ENCODE measurements around the gene KIF21B. TPM values are rescaled to one million over a fixed set of nuclear protein-coding genes. Genes with fewer than 3 reads are reported as not detected.
A peak's percentile ranks its signal among the peaks of the same experiment; 100 is the strongest.

Gene KIF21B
- total RNA-seq, 1 donor from 2014 or later: 7.6 TPM

DNA sequence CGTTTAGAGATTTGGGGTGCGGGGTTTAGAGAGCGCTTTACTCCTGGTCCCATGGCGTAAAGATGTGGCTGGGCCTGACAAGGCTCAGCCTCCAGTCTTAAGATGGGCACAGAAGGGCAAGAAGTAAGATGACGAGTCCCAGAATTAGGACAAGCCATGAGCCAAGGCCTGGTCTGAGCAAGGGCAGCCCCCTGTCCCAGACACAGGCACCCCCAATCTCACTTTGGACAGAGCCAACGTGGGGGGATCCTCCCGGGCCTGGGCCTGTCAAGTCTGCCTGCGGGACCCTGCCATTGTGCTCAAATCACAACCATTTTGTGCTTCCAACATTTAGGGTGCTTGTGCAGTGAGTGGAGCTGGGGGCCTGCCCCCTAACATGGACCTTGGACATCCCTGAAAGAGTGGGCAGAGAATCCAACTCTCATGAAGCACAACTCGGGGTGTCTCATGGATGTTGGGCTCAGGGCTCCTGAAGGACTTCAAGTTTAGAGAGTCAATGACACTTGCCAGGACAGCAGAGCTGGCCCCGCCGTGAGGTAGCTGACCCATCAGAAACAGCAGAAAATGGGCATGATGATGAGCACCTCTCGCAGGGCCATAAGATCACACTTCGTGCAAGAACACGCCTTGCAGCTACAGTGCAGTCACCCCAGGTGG lies 52.6 kb downstream of the KIF21B start:
- Mint-ChIP-seq H3K36me3 (no peaks in the 10 kb centered on the region), H3K27me3 (peaks cover 3% of the 10 kb centered on the region), H3K9me3 (no peaks in the 10 kb centered on the region), H3K4me3 (no peak overlapping the region), H3K4me1 (ENCODE audit: unreplicated experiment) (no peaks in the 10 kb centered on the region), H3K27ac (peak overlapping the region; percentile 63)
- TF ChIP-seq, protein P1, sequence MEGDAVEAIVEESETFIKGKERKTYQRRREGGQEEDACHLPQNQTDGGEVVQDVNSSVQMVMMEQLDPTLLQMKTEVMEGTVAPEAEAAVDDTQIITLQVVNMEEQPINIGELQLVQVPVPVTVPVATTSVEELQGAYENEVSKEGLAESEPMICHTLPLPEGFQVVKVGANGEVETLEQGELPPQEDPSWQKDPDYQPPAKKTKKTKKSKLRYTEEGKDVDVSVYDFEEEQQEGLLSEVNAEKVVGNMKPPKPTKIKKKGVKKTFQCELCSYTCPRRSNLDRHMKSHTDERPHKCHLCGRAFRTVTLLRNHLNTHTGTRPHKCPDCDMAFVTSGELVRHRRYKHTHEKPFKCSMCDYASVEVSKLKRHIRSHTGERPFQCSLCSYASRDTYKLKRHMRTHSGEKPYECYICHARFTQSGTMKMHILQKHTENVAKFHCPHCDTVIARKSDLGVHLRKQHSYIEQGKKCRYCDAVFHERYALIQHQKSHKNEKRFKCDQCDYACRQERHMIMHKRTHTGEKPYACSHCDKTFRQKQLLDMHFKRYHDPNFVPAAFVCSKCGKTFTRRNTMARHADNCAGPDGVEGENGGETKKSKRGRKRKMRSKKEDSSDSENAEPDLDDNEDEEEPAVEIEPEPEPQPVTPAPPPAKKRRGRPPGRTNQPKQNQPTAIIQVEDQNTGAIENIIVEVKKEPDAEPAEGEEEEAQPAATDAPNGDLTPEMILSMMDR (conservative IDR thresholded peaks at IDR 0.05): no peak
- DNase-seq (ENCODE audit: extremely low spot score, unreplicated experiment): no peak

DNA sequence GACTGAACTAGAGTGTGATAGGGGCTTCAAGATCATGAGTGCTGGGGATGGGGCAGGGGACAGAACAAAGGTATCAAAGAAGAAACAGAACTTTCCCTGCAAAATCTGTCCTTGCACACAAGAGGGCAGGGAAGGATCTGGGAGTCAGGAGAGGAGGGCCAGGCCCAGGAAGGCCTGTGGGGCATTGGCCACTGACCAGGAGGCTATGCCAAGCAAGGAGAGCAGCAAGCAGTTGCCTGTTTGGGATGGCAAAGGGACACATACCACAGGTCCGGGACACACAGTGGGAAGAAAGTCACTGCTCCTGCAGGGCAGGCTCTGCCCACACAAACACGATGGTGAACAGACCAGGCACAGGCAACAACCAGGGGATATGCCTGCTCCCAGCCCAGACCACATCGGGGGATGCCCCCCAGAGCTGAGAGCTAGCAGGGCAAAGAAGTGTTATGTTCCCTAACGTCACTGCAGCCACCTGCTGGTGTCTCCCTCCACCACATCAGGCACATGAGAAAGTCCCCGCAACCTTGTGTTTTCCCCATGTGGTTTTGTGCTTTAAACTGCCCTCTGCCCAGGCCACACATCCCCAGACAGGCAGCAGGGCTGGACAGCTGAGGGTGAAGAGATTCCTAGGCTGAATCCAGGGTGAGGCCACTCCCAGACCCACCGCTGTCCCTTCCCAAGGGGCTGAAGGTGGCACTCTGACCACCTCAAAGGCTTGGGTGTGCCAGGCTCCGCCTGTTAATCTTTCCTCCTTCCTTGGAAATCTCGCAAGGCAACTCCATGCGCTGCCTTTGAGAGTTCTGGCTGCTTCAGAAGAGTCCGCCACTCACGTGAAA lies 53.6 kb downstream of the KIF21B start:
- no peaks in the 10 kb centered on the region for H3K4me1 Mint-ChIP-seq (ENCODE audit: unreplicated experiment)

DNA sequence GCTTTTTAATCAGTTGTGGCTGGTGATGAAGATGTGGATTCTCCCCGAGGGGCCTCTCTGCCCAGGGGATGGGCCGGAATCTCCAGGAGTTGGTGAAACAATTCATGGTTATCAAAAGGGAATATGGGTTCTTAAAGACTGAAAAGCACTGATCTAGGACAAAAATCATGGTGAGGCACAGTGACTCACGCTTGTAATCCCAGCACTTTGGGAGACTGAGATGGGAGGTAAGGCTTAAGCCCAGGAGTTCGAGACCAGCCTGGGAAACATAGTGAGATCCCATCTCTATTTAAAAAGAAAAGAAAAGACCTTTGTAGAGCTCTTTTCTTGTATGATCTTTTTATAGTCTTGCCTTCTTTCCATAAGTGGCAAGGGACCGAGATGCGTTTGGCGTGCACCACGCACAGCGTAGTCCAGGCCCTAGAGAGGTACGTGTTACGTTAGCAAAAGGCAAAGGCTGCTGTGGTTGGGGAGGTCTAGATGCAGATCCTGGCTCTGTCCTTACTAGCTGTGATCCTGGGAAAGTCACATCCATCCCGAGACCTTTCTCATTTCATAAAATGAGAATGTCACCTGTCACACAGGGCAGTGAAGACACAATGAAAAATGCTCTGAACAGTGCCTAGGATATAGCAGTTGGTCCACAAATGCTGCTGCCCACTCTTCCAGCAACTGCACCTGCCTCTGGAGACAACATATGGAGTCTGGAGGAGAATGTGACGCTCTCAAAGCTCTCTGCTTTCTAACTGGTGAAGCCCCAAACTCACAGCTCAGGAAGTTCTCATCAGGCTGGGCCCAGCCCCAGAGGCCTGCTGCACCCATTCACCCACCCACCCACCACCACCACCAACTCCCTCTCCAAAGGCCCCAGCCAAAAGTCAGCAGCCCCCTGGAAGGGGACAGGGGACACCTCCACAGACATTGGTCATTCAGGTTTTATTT lies 54.8 kb downstream of the KIF21B start:
- TF ChIP-seq, protein P1 (conservative IDR thresholded peaks at IDR 0.05): no peak
- peak overlapping the region; percentile 23 for H3K27ac Mint-ChIP-seq

More for the DNA sequence above, 53.6 kb downstream of the KIF21B start:
- TF ChIP-seq, protein P1 (conservative IDR thresholded peaks at IDR 0.05): no peak
- Mint-ChIP-seq H3K27ac (no peak overlapping the region), H3K4me3 (no peak overlapping the region), H3K36me3 (no peaks in the 10 kb centered on the region), H3K9me3 (no peaks in the 10 kb centered on the region), H3K27me3 (peaks cover 3% of the 10 kb centered on the region)
- no peak for DNase-seq (ENCODE audit: extremely low spot score, unreplicated experiment)

DNA sequence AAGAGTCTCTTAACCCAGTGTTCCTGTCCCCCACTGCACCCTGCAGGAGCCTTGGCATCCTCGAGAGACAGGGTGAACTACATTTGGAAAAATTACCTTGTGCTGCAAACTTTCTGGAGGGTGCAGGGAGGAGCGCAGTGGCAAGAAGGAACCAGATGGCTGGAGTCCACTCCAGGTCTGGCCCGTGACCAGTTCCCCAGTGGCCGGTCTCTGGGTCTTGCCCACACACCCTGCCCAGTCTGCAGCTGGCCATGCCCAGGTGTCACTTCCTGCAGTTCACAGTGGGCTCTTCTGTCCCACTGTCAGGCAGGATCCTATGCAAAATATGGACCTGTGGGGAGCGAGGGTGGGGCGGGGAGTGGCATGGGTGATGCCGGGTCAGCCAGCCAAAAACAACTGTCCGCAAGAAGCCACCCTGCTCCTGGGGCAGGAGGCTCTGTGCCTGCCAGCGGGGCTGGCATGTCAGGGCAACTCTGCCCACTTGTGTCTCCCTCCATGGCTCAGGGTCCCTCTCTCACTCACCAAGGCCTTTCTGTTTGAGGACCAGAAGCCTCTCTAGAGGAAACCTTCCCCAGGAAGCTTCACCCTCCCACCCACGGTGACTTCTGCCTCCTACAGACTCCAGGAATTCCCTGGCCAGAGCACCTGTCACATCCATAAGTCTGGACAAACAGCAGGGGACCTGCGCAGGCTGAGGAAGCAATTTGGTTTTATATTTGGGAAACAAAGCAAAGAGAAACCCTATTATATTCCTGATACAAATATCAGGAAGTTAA lies 55.6 kb downstream of the KIF21B start:
- Mint-ChIP-seq H3K9me3 (no peaks in the 10 kb centered on the region), H3K36me3 (no peaks in the 10 kb centered on the region), H3K27me3 (peaks cover 3% of the 10 kb centered on the region), H3K27ac (peak overlapping the region; percentile 23), H3K4me3 (no peak overlapping the region), H3K4me1 (ENCODE audit: unreplicated experiment) (peaks cover 3% of the 10 kb centered on the region)
- TF ChIP-seq, protein P1 (conservative IDR thresholded peaks at IDR 0.05): no peak
- DNase-seq (ENCODE audit: extremely low spot score, unreplicated experiment): no peak

More for the DNA sequence above, 54.8 kb downstream of the KIF21B start:
- Mint-ChIP-seq H3K36me3 (no peaks in the 10 kb centered on the region), H3K9me3 (no peaks in the 10 kb centered on the region), H3K4me3 (no peak overlapping the region), H3K4me1 (ENCODE audit: unreplicated experiment) (no peaks in the 10 kb centered on the region), H3K27me3 (peaks cover 3% of the 10 kb centered on the region)
- no peak for DNase-seq (ENCODE audit: extremely low spot score, unreplicated experiment)

DNA sequence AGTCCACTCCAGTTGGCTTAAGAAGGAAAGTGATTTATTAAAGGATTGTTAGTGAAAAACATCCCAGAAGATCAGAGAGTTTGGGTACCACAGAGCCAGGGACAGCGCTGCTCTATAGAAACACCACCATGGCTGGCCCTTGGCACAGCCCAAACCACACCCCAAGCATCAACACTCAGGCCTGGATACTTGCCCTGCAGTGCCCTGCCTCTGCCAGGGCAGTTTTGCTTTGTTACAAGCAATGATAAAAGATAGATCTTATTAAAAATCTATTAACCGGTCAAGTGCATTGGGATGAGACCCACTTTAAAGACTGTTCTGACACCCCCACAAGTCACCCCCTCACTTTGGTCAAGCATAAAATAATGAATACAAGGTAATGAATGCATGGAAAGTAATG lies 56.6 kb downstream of the KIF21B start:
- TF ChIP-seq, protein P1 (conservative IDR thresholded peaks at IDR 0.05): no peak
- no peak for DNase-seq (ENCODE audit: extremely low spot score, unreplicated experiment)
- Mint-ChIP-seq H3K36me3 (no peaks in the 10 kb centered on the region), H3K27me3 (peaks cover 3% of the 10 kb centered on the region), H3K27ac (no peak overlapping the region), H3K4me1 (ENCODE audit: unreplicated experiment) (peaks cover 7% of the 10 kb centered on the region), H3K9me3 (no peaks in the 10 kb centered on the region), H3K4me3 (no peak overlapping the region)
